ENCODE results near the gene TRAPPC8.
A peak's percentile ranks its signal among the peaks of the same experiment; 100 is the strongest.
"Not testable (repeated sequence)": the region's sequence is repeated elsewhere in the genome, so short reads cannot be mapped to it uniquely, and the experiment has no call there.

TRAPPC8 gene

DNA sequence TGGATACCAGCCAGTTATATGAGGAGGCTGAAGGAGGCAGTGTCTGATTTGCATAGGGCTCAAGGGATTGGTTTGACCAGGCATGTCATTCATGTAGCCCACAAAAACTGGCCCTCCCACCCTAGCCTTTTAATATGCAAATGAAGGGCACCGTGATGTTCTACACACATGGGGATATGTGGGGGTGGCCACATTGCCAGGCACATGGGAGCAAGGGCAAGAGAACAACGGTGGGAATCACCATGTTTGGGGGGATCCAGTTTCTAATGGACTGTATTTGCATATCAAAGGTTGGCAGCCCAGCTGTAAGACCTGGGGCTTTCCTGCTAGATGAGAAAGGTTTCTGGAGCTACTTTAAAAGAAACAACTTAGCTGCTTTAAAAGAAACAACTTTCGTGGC lies 117.2 kb downstream of the TRAPPC8 start:
- POLR2A ChIA-PET = no interaction called here
- no peak for DNase-seq (ENCODE audit: extremely low spot score)
- CTCF ChIA-PET = interaction anchor here (0.6 kb wide), 1 partner anchor 440 kb away, joined by 5 read pairs; no protein-coding TSS in a partner anchor
- TF ChIP-seq HDGF (IDR thresholded peaks at IDR 0.05; ENCODE audit: borderline replicate concordance) (no peak), SP1 (IDR thresholded peaks at IDR 0.05) (no peak), SUZ12 (IDR thresholded peaks at IDR 0.05) (no peak), FOXK2 (IDR thresholded peaks at IDR 0.05) (no peak), ZNF384 (IDR thresholded peaks at IDR 0.05) (no peak), FOXM1 (IDR thresholded peaks at IDR 0.05; ENCODE audit: borderline replicate concordance) (no peak), LEF1 (IDR thresholded peaks at IDR 0.05; ENCODE audit: borderline replicate concordance) (no peak), ELF4 (IDR thresholded peaks at IDR 0.05) (no peak), CTBP1 (IDR thresholded peaks at IDR 0.05; ENCODE audit: borderline replicate concordance) (no peak), NFRKB (IDR thresholded peaks at IDR 0.05) (no peak), FOXA1 (IDR thresholded peaks at IDR 0.05) (no peak), TARDBP (IDR thresholded peaks at IDR 0.05) (no peak)
- TF ChIP-seq, protein P1, sequence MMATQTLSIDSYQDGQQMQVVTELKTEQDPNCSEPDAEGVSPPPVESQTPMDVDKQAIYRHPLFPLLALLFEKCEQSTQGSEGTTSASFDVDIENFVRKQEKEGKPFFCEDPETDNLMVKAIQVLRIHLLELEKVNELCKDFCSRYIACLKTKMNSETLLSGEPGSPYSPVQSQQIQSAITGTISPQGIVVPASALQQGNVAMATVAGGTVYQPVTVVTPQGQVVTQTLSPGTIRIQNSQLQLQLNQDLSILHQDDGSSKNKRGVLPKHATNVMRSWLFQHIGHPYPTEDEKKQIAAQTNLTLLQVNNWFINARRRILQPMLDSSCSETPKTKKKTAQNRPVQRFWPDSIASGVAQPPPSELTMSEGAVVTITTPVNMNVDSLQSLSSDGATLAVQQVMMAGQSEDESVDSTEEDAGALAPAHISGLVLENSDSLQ (IDR thresholded peaks at IDR 0.05) = no peak

DNA sequence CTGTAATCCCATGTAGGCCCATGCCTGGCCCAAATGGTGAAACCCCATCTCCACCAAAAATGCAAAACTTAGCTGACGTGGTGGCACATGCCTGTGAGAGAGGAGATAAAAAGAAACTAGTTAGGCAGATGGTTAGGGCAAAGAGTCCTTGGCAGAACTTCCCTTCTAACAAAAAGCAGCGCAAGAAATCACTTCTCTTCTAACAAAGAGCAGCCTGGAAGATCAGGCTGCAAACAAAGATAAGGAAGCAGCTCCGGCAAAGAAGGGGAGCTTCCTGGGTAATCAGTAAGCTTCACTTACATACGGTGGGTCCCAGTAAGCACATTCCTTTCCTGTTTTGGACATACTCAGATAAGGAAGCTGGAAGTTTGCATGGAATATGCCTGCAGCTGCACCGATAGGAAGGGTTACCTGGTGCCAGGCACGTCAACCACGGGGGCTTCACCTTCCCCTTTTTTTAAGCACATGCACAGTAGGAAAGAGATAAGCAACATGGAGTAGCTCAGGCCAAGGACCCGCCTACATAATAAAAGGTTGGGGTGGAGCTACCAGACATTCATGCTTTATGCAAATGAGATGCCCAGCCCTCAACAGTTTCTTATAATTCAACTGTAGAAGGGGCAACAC lies 121.3 kb downstream of the TRAPPC8 start:
- ChIA-PET CTCF (interaction anchor here (0.6 to 1.4 kb wide), 6 partner anchors 74 to 265 kb away, joined by 3 to 4 read pairs (median 3); no protein-coding TSS in a partner anchor), POLR2A (no interaction called here)
- DNase-seq (ENCODE audit: extremely low spot score) = no peak
- TF ChIP-seq SUZ12 (IDR thresholded peaks at IDR 0.05) = no peak
- TF ChIP-seq NFRKB (IDR thresholded peaks at IDR 0.05) = no peak
- TF ChIP-seq FOXA1 (IDR thresholded peaks at IDR 0.05) = no peak
- no peak for TF ChIP-seq ARNT (IDR thresholded peaks at IDR 0.05)
- TF ChIP-seq ELF4 (IDR thresholded peaks at IDR 0.05) = no peak
- TF ChIP-seq L3MBTL2 (conservative IDR thresholded peaks at IDR 0.05) = no peak
- TF ChIP-seq TARDBP (IDR thresholded peaks at IDR 0.05) = no peak
- TF ChIP-seq HDGF (IDR thresholded peaks at IDR 0.05; ENCODE audit: borderline replicate concordance) = no peak
- TF ChIP-seq FOXK2 (IDR thresholded peaks at IDR 0.05) = no peak
- TF ChIP-seq SP1 (IDR thresholded peaks at IDR 0.05) = no peak
- TF ChIP-seq BHLHE40 (IDR thresholded peaks at IDR 0.05; ENCODE audit: borderline replicate concordance) = no peak
- TF ChIP-seq CTBP1 (IDR thresholded peaks at IDR 0.05; ENCODE audit: borderline replicate concordance) = no peak
- no peak for TF ChIP-seq ZNF384 (IDR thresholded peaks at IDR 0.05)
- TF ChIP-seq LEF1 (IDR thresholded peaks at IDR 0.05; ENCODE audit: borderline replicate concordance) = no peak
- no peak for TF ChIP-seq FOXM1 (IDR thresholded peaks at IDR 0.05; ENCODE audit: borderline replicate concordance)
- TF ChIP-seq, protein P1 (IDR thresholded peaks at IDR 0.05) = no peak

DNA sequence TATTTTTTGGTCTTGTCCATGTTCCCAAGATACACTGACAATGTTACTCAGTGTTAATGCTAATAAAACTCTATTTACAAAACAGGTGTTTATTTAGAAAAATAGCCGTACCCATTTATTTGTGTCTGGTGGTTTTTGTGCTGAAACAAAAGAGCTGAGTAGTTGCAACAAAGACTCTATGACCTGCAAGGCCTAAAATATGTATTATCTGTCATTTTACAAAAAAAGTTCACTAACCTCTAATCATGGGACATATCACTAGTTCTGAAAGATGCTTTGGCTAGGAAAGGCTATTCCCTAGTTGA lies 123.1 kb downstream of the TRAPPC8 start:
- TF ChIP-seq FOXM1 (IDR thresholded peaks at IDR 0.05; ENCODE audit: borderline replicate concordance) (no peak), ZNF384 (IDR thresholded peaks at IDR 0.05) (no peak), FOXA1 (IDR thresholded peaks at IDR 0.05) (no peak), LEF1 (IDR thresholded peaks at IDR 0.05; ENCODE audit: borderline replicate concordance) (no peak)
- TF ChIP-seq, protein P1 (IDR thresholded peaks at IDR 0.05) = no peak
- CTCF ChIA-PET = interaction anchor here (0.7 to 1.0 kb wide), 4 partner anchors 97 to 848 kb away, joined by 3 to 4 read pairs (median 3); no protein-coding TSS in a partner anchor
- no peak for DNase-seq (ENCODE audit: extremely low spot score)
- POLR2A ChIA-PET = no interaction called here

DNA sequence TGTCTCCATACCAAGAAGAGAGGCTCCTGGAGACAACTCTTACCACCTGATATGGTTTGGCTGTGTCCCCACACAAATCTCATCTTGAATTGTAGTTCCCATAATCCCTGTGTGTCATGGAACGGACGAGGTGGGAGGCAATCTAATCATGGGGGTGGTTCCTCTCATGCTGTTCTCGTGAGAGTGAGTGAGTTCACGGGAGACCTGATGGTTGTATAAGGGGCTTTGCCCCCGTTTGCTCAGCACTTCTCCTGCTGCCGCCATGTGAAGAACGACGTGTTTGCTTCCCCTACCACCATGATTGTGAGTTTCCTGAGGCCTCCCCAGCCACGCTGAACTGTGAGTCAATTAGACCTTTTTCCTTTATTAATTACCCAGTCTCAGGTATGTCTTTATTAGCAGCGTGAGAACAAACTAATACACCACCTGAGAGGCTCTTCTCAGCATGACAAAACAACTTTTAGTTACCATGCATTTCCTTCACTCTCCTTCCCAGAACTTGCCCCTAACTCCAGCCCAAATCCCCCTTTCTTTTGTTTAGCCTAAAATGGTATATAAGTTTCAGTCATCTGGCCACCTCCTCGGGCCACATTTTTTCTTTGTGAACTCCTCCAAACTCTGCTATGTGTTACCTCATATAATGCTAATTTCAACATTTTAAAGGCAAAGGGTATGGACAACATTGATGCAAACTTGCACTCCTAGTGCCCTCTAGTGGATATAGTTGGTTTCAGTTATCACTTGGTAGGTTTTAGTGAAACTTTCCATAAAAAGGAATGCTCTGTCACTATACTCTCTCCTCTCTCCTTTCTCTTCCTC lies 123.6 kb downstream of the TRAPPC8 start:
- DNase-seq (ENCODE audit: extremely low spot score) = peak; percentile 66
- CTCF ChIA-PET = interaction anchor here (0.7 to 1.0 kb wide), 5 partner anchors 96 to 847 kb away, joined by 3 to 4 read pairs (median 3); no protein-coding TSS in a partner anchor
- POLR2A ChIA-PET = no interaction called here
- no peak for TF ChIP-seq NFRKB (IDR thresholded peaks at IDR 0.05)
- TF ChIP-seq FOXM1 (IDR thresholded peaks at IDR 0.05; ENCODE audit: borderline replicate concordance) = no peak
- TF ChIP-seq ARNT (IDR thresholded peaks at IDR 0.05) = no peak
- TF ChIP-seq BHLHE40 (IDR thresholded peaks at IDR 0.05; ENCODE audit: borderline replicate concordance) = no peak
- no peak for TF ChIP-seq SUZ12 (IDR thresholded peaks at IDR 0.05)
- no peak for TF ChIP-seq CTBP1 (IDR thresholded peaks at IDR 0.05; ENCODE audit: borderline replicate concordance)
- no peak for TF ChIP-seq TARDBP (IDR thresholded peaks at IDR 0.05)
- TF ChIP-seq, protein P1 (IDR thresholded peaks at IDR 0.05) = no peak
- no peak for TF ChIP-seq HDGF (IDR thresholded peaks at IDR 0.05; ENCODE audit: borderline replicate concordance)
- no peak for TF ChIP-seq FOXA1 (IDR thresholded peaks at IDR 0.05)
- TF ChIP-seq ZNF384 (IDR thresholded peaks at IDR 0.05) = no peak
- no peak; the same call in 1 of the 2 replicates for TF ChIP-seq LEF1 (IDR thresholded peaks at IDR 0.05; ENCODE audit: borderline replicate concordance)
- TF ChIP-seq FOXK2 (IDR thresholded peaks at IDR 0.05) = no peak
- no peak for TF ChIP-seq SP1 (IDR thresholded peaks at IDR 0.05)
- TF ChIP-seq L3MBTL2 (conservative IDR thresholded peaks at IDR 0.05) = no peak
- TF ChIP-seq ELF4 (IDR thresholded peaks at IDR 0.05) = no peak

DNA sequence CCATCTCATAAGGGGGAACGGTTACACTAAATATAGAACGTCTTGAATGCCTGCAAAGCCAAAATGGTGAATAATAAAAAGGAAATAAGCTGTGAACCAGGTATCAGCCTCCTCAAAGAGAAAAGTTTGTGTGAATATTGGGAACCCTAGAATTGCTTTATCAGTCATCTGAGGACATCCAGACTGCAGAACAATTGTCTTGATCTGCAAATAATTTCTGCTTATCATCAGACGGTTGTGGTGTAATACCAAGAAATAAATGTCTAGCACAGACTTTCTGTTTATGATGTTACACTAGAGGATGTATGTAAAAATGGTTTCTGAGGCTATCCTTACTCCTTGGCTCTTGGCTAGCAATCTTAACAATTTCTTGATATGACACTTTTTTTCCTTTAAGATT lies 128.8 kb downstream of the TRAPPC8 start:
- DNase-seq (ENCODE audit: extremely low spot score) = no peak
- CTCF ChIA-PET = no interaction called here
- POLR2A ChIA-PET = no interaction called here
- no peak for TF ChIP-seq FOXA1 (IDR thresholded peaks at IDR 0.05)
- TF ChIP-seq SUZ12 (IDR thresholded peaks at IDR 0.05) = no peak
- TF ChIP-seq ELF4 (IDR thresholded peaks at IDR 0.05) = no peak
- no peak for TF ChIP-seq ARNT (IDR thresholded peaks at IDR 0.05)
- TF ChIP-seq CTBP1 (IDR thresholded peaks at IDR 0.05; ENCODE audit: borderline replicate concordance) = no peak
- TF ChIP-seq FOXK2 (IDR thresholded peaks at IDR 0.05) = no peak
- no peak for TF ChIP-seq ZNF384 (IDR thresholded peaks at IDR 0.05)
- TF ChIP-seq NFRKB (IDR thresholded peaks at IDR 0.05) = no peak
- TF ChIP-seq HDGF (IDR thresholded peaks at IDR 0.05; ENCODE audit: borderline replicate concordance) = no peak
- TF ChIP-seq, protein P1 (IDR thresholded peaks at IDR 0.05) = no peak
- TF ChIP-seq LEF1 (IDR thresholded peaks at IDR 0.05; ENCODE audit: borderline replicate concordance) = no peak

DNA sequence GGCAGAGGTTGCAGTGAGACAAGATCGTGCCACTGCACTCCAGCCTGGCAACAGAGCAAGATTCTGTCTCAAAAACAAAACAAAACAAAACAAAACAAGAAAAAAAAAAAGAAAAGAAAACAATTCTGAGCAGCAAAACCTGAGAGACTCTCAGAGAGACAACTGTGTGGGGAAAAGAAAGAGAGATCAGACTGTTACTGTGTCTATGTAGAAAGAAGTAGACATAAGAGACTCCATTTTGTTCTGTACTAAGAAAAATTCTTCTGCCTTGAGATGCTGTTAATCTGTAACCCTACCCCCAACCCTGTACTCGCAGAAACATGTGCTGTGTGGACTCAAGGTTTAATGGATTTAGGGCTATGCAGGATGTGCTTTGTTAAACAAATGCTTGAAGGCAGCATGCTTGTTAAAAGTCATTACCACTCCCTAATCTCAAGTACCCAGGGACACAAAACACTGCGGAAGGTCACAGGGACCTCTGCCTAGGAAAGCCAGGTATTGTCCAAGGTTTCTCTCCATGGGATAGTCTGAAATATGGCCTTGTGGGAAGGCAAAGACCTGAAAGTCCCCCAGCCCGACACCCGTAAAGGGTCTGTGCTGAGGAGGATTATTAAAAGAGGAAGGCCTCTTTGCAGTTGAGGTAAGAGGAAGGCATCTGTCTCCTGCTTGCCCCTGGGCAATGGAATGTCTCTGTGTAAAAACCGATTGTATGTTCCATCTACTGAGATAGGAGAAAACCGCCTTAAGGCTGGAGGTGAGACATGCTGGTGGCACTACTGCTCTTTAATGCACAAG lies 132.4 kb downstream of the TRAPPC8 start:
- POLR2A ChIA-PET, CTCF ChIA-PET: not testable (repeated sequence)

DNA sequence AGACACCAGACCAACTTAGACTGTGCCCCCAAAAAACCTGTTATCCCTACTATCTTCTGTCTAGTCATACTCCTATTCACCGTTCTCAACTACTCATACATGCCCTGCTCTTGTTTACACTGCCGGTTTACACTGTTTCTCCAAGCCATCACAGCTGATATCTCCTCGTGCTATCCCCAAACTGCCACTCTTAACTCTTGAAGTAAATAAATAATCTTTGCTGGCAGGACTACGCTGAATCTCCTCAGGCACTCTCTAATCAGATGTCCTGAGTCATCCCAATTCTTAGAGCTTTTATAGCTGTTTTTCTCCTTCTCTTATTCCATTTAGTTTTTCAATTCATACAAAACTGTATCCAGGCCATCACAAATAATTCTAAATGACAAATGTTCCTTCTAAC lies 133.9 kb downstream of the TRAPPC8 start:
- CTCF ChIA-PET; POLR2A ChIA-PET; DNase-seq (ENCODE audit: extremely low spot score): not testable (repeated sequence)

More for the DNA sequence above, 132.4 kb downstream of the TRAPPC8 start:
- not testable (repeated sequence) for DNase-seq (ENCODE audit: extremely low spot score)

Data from HEK293T (cell line).